Cardiac fibroblast (primary cell): ENCODE measurements around the gene PPIP5K2.
A peak's percentile ranks its signal among the peaks of the same experiment; 100 is the strongest.

Experiments
- DNase-seq, 2 donors: peaks; one replicate each; pipeline versions ENCODE4 v3.0.0 to v3.0.0-alpha.2; 2010; ENCODE audit warnings: low read depth in 2 of 2
- H3K4me3 ChIP-seq, 2 donors: replicated peaks in 1 of 2; 1 replicate in 1 of 2; 2 replicates in 1 of 2; pipeline ENCODE4 v1.5.1; 2011; ENCODE audit warnings: low read depth in 2 of 2, low read length in 2 of 2, mild to moderate bottlenecking in 2 of 2, moderate library complexity in 1 of 2
- CTCF ChIP-seq: IDR thresholded peaks from one replicate; pipeline ENCODE4 v1.5.1; 2011; ENCODE audit warnings: low read depth, mild to moderate bottlenecking, low read length, inconsistent platforms

PPIP5K2 gene

GRCh38 chr5:103092676-103093075 is 27.4 kb upstream of the PPIP5K2 start:
- DNase-seq, result no peak
- no peak overlapping the region for H3K4me3 ChIP-seq
- no peak for TF ChIP-seq CTCF

GRCh38 chr5:103093727-103094126 is 26.4 kb upstream of the PPIP5K2 start:
- no peak for TF ChIP-seq CTCF
- DNase-seq, result no peak
- H3K4me3 ChIP-seq, result no peak overlapping the region

- TF ChIP-seq CTCF, result no peak
- DNase-seq, result no peak
- no peak overlapping the region for H3K4me3 ChIP-seq
Observed at GRCh38 chr5:103094737-103095136, 25.4 kb upstream of the PPIP5K2 start.

- peak in 1 of 2 donors; percentile 6 for DNase-seq
- no peak overlapping the region for H3K4me3 ChIP-seq
- TF ChIP-seq CTCF, result no peak
Observed at GRCh38 chr5:103098993-103099392, 21.1 kb upstream of the PPIP5K2 start.

GRCh38 chr5:103101079-103101750 is 18.9 kb upstream of the PPIP5K2 start:
- no peak for TF ChIP-seq CTCF
- H3K4me3 ChIP-seq, result no peak overlapping the region
- peak in 1 of 2 donors; percentile 13 for DNase-seq

GRCh38 chr5:103102234-103102633 is 17.9 kb upstream of the PPIP5K2 start:
- no peak for DNase-seq
- TF ChIP-seq CTCF, result no peak
- H3K4me3 ChIP-seq, result no peak overlapping the region

- no peak overlapping the region for H3K4me3 ChIP-seq
- TF ChIP-seq CTCF, result no peak
- DNase-seq, result no peak
Observed at GRCh38 chr5:103108086-103108485, 12.0 kb upstream of the PPIP5K2 start.
